HG03135 (cell line): Measurements from ENCODE around the gene CACNB4.

Source experiments
- ATAC-seq: cut with Tn5 transposase; IDR thresholded peaks from one replicate; pipeline ENCODE4 v1.9.1; 2021; ENCODE audit warnings: mild to moderate bottlenecking, moderate library complexity; ENCODE audit not compliant: unreplicated experiment

The CACNB4 gene

DNA sequence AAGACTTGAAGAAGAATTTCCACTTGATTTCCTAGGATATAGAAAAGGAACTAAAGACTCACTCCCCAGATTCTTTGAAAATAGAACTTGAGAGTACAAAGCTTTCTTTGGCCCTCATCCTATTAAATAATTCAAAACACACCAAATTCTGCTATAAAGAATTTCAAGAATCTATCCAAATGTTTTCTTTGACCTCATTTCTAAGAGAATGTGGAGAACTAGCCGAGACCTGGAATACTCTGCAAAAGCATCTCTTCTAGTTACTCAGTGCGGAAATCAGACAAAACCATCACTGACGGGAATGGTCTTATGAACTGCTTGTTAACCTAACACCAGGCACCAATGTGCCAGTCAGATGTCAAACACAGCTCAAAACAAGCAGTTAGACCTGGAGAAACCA lies 226.4 kb downstream of the CACNB4 start:
- no peak for ATAC-seq

DNA sequence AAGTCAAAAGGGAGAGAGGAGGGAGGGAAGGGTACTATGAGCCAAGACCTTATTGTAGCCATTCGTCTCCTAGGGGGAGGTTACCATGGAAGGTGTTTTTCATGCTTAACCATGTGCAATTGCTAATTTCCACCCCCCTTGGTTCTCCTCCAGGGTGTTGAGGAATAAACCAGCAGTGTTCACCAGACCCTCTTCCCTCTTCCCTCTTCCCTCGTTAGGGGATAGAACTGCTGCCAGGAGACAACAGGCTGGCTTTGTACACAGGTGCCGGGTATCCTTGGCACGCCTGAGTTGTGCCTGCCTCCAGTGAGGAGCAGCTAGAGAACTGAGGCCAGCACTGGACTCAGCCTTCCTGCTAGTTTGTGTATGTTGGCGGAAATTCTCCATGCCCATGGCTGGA lies 229.6 kb downstream of the CACNB4 start:
- no peak for ATAC-seq

DNA sequence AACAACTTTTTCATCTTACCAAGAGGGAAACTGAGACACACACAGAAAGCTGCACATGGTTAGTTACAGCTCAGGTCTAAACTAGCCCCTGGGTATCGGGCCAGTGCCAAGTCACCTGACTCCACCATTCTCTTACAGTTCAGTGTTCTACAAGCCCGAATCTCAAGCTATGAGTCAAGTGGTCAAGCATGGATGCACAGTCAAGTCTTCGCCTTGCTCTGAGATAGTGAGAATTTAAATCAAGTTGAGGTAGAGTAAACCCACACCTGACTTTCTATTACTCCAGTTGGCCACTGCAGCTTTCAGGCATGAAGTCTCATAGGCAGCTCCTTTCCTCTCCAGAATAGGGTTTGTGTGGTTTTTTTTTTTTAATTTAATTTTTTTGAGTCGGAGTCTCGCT lies 236.1 kb downstream of the CACNB4 start:
- ATAC-seq: peak; percentile 99

DNA sequence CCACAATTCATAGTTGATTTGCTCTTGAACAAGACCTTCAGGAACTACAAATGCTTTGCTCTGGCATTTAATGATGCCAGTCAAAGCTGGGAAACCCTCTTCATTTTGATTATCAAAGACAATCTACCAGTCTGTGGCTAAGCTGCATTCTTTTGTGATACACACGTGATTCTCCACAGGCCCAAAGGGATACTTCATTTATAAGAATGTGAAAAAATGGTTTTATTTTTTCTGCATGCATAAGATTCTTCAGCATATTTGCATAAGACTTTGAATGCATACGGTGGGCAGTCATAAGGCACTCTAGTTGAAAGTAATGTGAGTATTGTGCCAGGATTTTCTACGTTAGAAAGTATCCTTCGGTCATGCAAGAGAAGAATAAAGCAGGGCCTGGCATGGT lies 237.7 kb downstream of the CACNB4 start:
- no peak for ATAC-seq

- no peak for ATAC-seq
Observed at GRCh38 chr2:151860613-151861146, 238.2 kb downstream of the CACNB4 start.

- ATAC-seq: no peak
Observed at GRCh38 chr2:151860210-151860609, 238.6 kb downstream of the CACNB4 start.

DNA sequence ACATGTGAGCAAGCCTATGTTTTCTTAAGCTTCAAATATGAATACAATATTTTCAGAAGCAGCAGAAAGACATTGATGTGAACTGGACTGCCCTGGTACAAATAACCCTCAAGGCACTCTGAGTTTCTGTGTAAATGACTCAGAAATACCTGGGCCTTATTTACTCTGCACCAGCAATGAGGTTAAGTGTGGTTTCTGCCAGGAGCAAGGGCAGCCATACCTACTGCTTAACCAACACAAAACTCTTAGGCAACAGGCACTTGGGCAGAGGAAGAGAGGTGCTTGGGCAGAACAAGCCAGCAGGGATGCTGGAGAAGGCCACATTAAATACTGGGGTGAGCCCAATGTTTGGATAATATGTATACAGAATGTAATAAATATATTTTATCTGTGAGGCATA lies 241.2 kb downstream of the CACNB4 start:
- ATAC-seq: no peak

DNA sequence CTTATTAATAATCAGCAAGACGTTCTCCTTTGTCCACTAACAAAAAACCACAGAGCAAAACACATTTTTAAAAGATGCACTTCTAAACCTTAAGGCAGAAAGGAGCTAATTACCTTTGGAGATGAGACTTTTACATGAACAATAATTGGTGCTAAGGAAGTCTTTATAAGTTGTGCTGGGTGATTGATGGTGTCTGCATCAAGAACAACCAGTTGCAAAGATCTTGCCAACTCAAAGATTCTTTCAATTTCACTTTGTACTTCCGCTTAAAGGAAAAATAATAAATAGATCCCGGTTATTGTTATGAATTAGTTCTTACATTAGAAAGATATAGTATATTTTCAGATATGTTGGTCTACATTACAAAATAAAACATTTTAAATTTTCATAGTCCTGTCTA lies 243.7 kb downstream of the CACNB4 start:
- ATAC-seq: no peak

GRCh38 chr2:151853070-151853758 lies 245.6 kb downstream of the CACNB4 start:
- no peak for ATAC-seq

DNA sequence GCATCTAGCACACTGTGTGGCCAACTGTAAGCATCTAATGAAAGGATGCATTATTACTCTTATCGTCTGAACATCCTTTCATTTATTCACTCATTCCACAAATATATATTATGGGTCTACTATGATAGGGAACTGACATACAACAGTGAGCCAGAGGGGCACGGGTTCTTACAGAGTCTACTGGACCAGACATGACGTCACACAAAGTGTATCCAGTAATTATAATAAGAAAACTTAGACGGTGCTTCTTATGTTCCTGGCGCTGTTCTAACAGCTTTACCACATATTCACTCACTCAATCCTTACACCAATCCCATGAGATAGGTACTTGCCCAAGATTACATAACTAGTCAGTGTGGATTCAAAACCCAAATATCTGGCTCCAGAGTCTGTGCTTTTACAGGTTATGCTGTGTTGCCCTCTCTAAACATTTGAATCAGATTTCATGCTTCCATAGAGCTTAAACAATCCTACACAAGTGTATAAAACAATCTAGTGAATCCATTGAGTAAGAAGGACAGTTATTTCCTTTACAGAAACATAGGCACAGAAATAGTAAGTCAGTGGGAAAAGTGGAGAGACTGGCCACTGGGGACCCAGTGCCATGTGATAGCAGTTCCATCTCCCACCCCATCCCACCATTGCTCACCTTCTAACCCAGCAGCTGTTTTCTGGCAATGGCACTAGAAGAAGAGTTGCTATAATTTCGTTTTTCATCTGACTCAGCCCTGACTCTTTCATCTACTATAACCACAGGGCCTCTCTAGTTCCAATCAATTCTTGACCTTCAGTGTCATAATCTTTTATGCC lies 246.4 kb downstream of the CACNB4 start:
- ATAC-seq: no peak

DNA sequence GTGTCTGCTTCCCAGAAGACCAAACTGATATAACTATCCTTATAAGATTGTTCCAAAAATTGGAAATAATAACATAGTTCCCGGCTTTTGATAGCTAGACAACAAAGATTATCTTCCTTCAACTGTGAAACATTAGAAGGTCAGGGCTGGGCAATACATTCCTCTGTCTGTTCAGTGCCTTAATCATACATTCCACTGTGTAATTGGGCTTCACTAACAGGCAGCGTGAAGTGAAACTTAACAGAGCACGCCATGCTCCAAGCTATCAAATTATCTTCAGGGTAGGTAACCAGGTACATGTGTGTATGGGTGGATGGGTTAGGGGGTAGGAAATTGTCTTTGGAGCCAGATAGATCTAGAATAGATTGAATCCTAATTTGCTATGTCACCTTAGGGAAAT lies 247.1 kb downstream of the CACNB4 start:
- ATAC-seq: no peak

DNA sequence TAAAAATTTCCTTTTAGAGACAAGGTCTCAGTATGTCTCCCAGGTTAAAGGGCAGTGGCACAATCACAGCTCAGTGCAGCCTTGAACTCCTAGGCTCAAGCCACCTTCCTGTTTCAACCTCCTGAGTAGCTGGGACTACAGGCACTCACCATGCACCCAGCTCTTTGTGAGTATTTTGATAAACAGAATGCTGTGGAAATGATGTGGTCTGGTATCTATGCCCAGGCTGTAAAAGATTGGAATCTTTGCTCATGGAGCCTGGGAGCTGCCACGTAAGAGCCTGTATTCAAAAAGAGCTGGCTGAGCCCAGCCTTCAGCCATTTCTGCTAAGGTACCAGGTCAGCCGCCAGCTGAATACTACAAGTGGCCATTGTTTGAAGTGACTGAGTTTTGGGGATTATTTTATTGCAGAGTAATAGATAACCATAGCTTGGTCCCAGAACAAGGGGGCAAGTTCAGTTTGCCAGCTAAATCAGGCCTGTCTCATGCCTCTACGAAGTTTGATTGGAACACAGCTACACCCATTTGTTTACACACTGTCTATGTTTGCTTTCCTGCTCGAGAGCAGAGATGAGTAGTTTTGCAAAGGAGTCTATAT lies 249.3 kb downstream of the CACNB4 start:
- no peak for ATAC-seq

GRCh38 chr2:151845884-151846283 lies 253.0 kb downstream of the CACNB4 start:
- peak; percentile 47 for ATAC-seq

- ATAC-seq: no peak
Observed at GRCh38 chr2:151845481-151845880, 253.4 kb downstream of the CACNB4 start.

- no peak for ATAC-seq
Observed at GRCh38 chr2:151844211-151844896, 254.5 kb downstream of the CACNB4 start.

DNA sequence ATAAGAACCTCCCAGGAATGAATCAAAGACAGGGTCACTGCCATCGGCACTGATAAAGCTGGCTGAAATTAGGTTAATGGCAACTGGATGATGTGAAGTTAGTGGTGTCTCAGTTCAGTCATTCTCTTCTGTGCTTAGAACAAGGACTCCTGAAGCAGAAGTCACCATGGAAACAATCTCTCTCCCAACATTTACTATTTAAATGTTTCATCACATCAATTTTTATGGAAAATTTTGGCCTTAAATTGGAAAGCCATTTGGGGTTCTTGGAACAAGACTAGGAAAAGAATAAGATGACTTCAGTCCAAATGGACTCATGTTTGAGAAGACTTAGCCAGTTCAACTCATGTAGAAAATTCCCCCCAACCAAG lies 255.2 kb downstream of the CACNB4 start:
- ATAC-seq: no peak

DNA sequence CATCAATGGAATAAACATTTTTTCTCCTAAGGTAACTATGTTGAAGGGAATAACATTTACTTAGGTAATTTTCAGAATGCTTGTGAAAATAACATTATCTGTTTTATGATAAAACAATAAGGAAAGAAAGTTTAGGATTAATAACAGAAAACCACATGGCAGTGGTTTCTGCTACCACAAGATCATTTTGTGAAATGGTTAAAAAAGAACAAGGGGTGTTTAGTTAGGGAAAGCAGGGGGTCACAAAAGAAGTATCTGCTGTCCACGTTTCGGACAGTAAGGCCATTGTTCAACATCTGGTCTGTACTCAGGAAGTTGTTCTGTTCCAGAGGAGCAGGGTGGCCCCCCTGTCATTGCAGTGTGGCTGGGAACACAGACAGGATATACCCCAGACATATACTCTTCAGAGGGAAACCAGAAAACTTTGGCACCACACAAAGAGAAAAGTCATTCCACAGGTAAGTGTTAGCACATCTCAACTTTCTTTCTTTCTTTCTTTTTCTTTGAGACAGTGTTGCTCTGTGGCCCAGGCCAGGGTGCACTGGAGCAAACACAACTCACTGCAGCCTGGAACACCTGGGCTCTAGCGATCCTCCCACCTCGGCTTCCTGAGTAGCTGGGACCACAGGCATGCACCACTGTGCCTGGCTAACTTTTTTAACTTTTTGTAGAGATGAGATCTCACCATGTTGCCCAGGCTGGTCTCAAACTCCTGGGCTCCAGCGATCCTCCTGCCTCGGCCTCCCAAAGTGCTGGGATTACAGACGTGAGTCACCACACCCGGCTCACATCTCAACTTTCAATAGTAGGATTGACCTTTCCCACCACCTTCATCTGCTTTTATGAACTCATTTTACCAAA lies 255.8 kb downstream of the CACNB4 start:
- peak; percentile 34 for ATAC-seq

DNA sequence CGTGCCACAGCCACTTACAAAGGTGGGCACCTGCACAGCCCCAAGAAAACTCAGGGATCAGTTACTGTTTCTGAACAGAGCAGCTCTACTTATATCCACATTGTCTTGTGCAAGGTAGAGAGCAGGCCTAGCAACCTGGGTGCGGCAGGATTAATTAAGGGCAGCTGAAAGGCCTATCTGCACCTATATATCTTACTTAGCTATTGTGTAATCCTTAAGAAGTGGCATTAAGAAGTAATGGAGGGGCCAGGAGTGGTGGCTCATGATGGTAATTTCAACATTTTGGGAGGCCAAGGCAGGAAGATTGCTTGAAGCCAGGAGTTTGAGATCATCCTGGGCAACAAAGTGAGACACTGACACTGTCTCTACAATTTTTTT lies 257.8 kb downstream of the CACNB4 start:
- ATAC-seq: no peak

DNA sequence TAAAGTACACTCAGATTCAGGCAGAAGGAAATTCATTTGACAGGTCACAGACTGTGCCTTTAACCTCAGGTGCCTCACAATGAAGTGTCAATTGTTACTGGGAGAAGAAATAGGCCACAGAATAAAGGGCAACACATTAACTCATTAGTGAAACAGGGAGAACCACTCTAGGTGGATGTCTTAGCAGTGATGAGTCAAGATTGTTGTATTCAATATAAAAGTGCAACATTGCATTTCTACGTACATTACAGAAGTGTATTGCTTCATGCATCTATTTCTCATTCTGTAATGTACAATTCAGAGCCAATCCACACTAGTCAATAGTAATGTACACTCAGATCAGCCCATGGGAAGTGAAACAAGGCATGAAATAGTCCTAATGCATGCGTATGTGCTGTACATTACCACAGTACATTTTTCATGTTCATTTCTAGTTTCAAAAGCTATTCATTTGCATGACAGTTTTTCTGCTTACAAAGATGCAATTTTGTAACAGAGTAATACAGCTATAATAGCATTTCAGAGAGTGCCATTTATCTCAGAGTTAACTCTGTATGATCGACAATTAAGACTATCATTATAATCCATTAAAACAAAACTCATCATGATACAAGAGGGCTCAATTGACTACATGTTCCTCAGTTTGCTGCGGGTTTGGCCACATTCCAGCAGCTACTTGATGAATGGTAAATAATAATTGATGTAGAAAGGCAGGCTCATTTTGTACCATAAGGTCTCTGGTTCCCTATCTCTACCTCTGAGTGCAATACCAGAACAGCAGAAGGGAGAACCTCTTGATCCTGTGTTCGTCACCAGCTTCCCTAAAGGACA lies 258.4 kb downstream of the CACNB4 start:
- peak; percentile 97 for ATAC-seq

DNA sequence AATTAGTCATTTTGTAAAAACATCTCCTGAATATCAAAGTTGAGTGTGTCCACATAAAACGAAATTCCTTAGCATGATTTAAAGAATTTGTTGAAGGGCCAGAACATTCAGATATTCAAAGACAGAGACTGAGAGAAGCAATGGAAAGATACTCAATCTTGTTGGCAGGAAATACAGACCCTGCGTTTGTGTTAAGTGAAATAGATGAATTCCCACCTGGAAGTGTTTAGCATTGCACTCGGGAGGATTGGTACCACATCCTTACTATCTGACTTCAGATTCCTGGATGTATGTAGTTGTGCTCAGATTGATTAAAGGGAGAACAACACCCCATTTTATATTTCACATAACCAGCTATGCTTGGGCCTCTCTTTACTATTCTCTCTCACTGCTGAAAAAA lies 260.9 kb downstream of the CACNB4 start:
- no peak for ATAC-seq
